GM12891 (cell line): Measurements from ENCODE around the gene SELENOK.

ENCODE experiments used
- POLR2A ChIP-seq: IDR thresholded peaks from 2 replicates; pipeline ENCODE4 v1.6.1; 2011; ENCODE audit warnings: low read depth, low read length, control low read depth
- POLR2AphosphoS5 ChIP-seq: IDR thresholded peaks from 2 replicates; pipeline ENCODE4 v1.6.1; 2011; ENCODE audit warnings: low read depth, low read length, control low read depth
- POU2F2 ChIP-seq: IDR thresholded peaks from 2 replicates; pipeline ENCODE4 v1.6.1; 2011; ENCODE audit warnings: low read depth, mild to moderate bottlenecking, control low read depth, low read length, moderate library complexity
- TAF1 ChIP-seq: IDR thresholded peaks from 2 replicates; pipeline ENCODE4 v1.6.1; 2011; ENCODE audit warnings: low read depth, low read length, control low read depth

GRCh38 chr3:53836084-53836872, 55.4 kb downstream of the SELENOK start:
- TF ChIP-seq POLR2A (no peak), TAF1 (no peak), POLR2AphosphoS5 (no peak), POU2F2 (no peak)
